ENCODE results near the gene FCN3.

DNA sequence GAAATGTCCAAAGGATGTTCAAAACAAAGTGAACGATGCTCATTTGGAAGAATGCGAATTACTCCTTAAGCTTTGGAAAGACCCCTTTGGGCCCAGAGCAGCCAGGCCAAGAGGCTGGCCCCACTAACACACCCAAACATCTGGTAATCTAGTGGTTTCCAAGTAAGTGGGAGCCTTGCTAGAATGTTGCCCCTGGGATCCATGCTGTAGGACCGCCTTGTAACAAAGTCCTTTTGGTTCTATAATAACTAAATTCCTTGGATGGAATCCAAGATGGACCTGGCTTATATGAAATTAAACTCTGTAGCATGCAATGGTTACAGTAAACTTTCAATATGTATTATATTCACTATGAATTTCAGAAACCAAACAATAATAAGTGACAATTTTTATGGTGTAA lies 43.1 kb upstream of the FCN3 start:
- TF ChIP-seq, protein P1, sequence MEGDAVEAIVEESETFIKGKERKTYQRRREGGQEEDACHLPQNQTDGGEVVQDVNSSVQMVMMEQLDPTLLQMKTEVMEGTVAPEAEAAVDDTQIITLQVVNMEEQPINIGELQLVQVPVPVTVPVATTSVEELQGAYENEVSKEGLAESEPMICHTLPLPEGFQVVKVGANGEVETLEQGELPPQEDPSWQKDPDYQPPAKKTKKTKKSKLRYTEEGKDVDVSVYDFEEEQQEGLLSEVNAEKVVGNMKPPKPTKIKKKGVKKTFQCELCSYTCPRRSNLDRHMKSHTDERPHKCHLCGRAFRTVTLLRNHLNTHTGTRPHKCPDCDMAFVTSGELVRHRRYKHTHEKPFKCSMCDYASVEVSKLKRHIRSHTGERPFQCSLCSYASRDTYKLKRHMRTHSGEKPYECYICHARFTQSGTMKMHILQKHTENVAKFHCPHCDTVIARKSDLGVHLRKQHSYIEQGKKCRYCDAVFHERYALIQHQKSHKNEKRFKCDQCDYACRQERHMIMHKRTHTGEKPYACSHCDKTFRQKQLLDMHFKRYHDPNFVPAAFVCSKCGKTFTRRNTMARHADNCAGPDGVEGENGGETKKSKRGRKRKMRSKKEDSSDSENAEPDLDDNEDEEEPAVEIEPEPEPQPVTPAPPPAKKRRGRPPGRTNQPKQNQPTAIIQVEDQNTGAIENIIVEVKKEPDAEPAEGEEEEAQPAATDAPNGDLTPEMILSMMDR (IDR thresholded peaks at IDR 0.05), result no peak
- TF ChIP-seq POLR2A (IDR thresholded peaks at IDR 0.05; ENCODE audit: low read depth) (no peak), POLR2AphosphoS5 (IDR thresholded peaks at IDR 0.05) (no peak)
